ENCODE data around the gene TUBB6.

The TUBB6 gene

DNA sequence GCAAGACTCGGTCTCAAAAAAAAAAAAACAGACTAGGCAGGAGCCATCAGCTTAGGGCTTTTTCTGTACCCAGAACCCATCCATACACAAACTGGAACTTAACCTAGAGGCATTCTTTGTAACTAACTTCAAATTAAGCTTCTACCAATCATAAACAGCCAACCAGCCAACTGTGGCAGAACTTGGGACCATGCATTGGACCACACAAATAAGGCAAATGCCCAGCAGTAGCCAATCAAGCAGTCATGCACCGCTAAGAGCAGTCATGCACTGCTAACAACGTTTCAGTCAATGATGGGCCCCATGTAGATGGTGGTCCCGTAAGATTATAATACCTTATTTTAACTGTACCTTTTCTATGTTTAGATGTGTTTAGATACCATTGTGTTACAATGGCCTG lies 22.7 kb downstream of the TUBB6 start:
- Histone ChIP-seq H3K36me3 (ENCODE audit: control insufficient read depth, insufficient read depth, low read length) (peaks cover 54% of the 10 kb centered on the region), H3K4me1 (ENCODE audit: control insufficient read depth, insufficient read depth, low read length) (peaks cover 30% of the 10 kb centered on the region), H3K27me3 (ENCODE audit: control insufficient read depth, insufficient read depth, low read length) (no peaks in the 10 kb centered on the region), H3K9me3 (ENCODE audit: control insufficient read depth, insufficient read depth, low read depth, low read length) (no peaks in the 10 kb centered on the region), H3K27ac (ENCODE audit: low read depth, low read length) (no peak overlapping the region), H3K9ac (ENCODE audit: low read length) (no peak overlapping the region), H3K4me3 (ENCODE audit: low read depth, low read length) (no peak overlapping the region)

GRCh38 chr18:12333506-12334290 lies 25.7 kb downstream of the TUBB6 start:
- Histone ChIP-seq H3K36me3 (ENCODE audit: control insufficient read depth, insufficient read depth, low read length) (peaks cover 41% of the 10 kb centered on the region), H3K4me1 (ENCODE audit: control insufficient read depth, insufficient read depth, low read length) (peaks cover 51% of the 10 kb centered on the region), H3K9me3 (ENCODE audit: control insufficient read depth, insufficient read depth, low read depth, low read length) (no peaks in the 10 kb centered on the region), H3K27me3 (ENCODE audit: control insufficient read depth, insufficient read depth, low read length) (no peaks in the 10 kb centered on the region), H3K4me3 (ENCODE audit: low read depth, low read length) (no peak overlapping the region), H3K9ac (ENCODE audit: low read length) (no peak overlapping the region), H3K27ac (ENCODE audit: low read depth, low read length) (no peak overlapping the region)

DNA sequence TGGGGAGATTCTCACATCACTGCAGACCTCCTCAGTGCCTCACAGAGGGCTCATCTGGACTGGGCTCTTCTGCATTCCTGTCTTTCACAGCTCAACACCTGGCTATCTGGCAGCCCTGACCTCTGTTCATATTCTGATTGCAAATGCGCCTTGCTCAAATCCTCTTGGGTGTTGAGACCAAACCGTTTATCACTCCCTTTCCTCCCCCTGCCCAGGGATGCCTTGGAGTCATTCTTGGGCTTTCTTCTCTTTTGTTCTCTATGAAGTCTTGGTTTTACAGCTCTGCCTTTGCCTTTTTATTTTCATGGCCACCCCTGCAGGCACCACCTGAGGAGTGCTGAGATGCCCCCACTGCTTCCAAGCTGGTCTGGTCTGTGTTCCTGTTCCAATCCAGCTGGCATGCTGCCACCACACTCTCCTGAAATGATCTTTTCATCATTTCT lies 26.3 kb downstream of the TUBB6 start:
- Histone ChIP-seq H3K9ac (ENCODE audit: low read length) (no peak overlapping the region), H3K27ac (ENCODE audit: low read depth, low read length) (peak overlapping the region; percentile 52), H3K36me3 (ENCODE audit: control insufficient read depth, insufficient read depth, low read length) (peaks cover 34% of the 10 kb centered on the region)

GRCh38 chr18:12334863-12335262 lies 26.8 kb downstream of the TUBB6 start:
- no peaks in the 10 kb centered on the region for H3K9me3 ChIP-seq (ENCODE audit: control insufficient read depth, insufficient read depth, low read depth, low read length)
- peak overlapping the region; percentile 2 for H3K4me3 ChIP-seq (ENCODE audit: low read depth, low read length)
- H3K36me3 ChIP-seq (ENCODE audit: control insufficient read depth, insufficient read depth, low read length) = peaks cover 32% of the 10 kb centered on the region
- peaks cover 54% of the 10 kb centered on the region for H3K4me1 ChIP-seq (ENCODE audit: control insufficient read depth, insufficient read depth, low read length)
- no peaks in the 10 kb centered on the region for H3K27me3 ChIP-seq (ENCODE audit: control insufficient read depth, insufficient read depth, low read length)
- H3K9ac ChIP-seq (ENCODE audit: low read length) = peak overlapping the region; percentile 30
- peak overlapping the region; percentile 75 for H3K27ac ChIP-seq (ENCODE audit: low read depth, low read length)

More for the DNA sequence above, 26.3 kb downstream of the TUBB6 start:
- Histone ChIP-seq H3K4me1 (ENCODE audit: control insufficient read depth, insufficient read depth, low read length) (peaks cover 54% of the 10 kb centered on the region), H3K4me3 (ENCODE audit: low read depth, low read length) (no peak overlapping the region; the same call in 1 of the 2 replicates), H3K27me3 (ENCODE audit: control insufficient read depth, insufficient read depth, low read length) (no peaks in the 10 kb centered on the region), H3K9me3 (ENCODE audit: control insufficient read depth, insufficient read depth, low read depth, low read length) (no peaks in the 10 kb centered on the region)

DNA sequence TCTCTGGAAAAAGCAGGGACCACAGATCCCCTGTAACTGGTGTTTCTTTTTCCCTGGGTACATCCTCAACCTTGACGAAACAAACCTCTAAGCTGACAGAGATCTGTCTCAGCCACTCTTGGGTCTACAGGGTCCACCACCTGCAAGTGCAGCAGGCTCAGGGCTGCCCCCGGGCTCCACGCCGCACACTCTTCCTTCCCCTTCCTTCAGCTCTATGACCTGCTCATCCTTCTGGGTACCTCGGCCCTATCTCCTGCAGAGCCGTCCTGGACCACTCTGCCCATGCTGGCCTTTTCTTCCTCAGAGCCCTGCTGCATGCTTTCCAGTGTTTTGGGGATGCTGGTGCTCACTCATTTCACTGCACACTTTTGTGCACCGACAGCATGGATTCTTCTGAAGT lies 27.5 kb downstream of the TUBB6 start:
- Histone ChIP-seq H3K27me3 (ENCODE audit: control insufficient read depth, insufficient read depth, low read length) (no peaks in the 10 kb centered on the region), H3K36me3 (ENCODE audit: control insufficient read depth, insufficient read depth, low read length) (peaks cover 37% of the 10 kb centered on the region), H3K4me3 (ENCODE audit: low read depth, low read length) (no peak overlapping the region)

GRCh38 chr18:12336171-12336613 lies 28.2 kb downstream of the TUBB6 start:
- Histone ChIP-seq H3K36me3 (ENCODE audit: control insufficient read depth, insufficient read depth, low read length) (peaks cover 37% of the 10 kb centered on the region), H3K27me3 (ENCODE audit: control insufficient read depth, insufficient read depth, low read length) (no peaks in the 10 kb centered on the region), H3K9ac (ENCODE audit: low read length) (no peak overlapping the region), H3K4me3 (ENCODE audit: low read depth, low read length) (peak overlapping the region; percentile 21), H3K27ac (ENCODE audit: low read depth, low read length) (peak overlapping the region; percentile 75), H3K9me3 (ENCODE audit: control insufficient read depth, insufficient read depth, low read depth, low read length) (no peaks in the 10 kb centered on the region), H3K4me1 (ENCODE audit: control insufficient read depth, insufficient read depth, low read length) (peaks cover 54% of the 10 kb centered on the region)

More for the DNA sequence above, 27.5 kb downstream of the TUBB6 start:
- Histone ChIP-seq H3K9me3 (ENCODE audit: control insufficient read depth, insufficient read depth, low read depth, low read length) (no peaks in the 10 kb centered on the region), H3K4me1 (ENCODE audit: control insufficient read depth, insufficient read depth, low read length) (peaks cover 54% of the 10 kb centered on the region), H3K9ac (ENCODE audit: low read length) (peak overlapping the region; percentile 30), H3K27ac (ENCODE audit: low read depth, low read length) (peak overlapping the region; percentile 75)

- H3K27ac ChIP-seq (ENCODE audit: low read depth, low read length) = peak overlapping the region; percentile 75
- peak overlapping the region; percentile 30 for H3K4me3 ChIP-seq (ENCODE audit: low read depth, low read length)
- no peaks in the 10 kb centered on the region for H3K9me3 ChIP-seq (ENCODE audit: control insufficient read depth, insufficient read depth, low read depth, low read length)
- H3K4me1 ChIP-seq (ENCODE audit: control insufficient read depth, insufficient read depth, low read length) = peaks cover 54% of the 10 kb centered on the region
- peaks cover 44% of the 10 kb centered on the region for H3K36me3 ChIP-seq (ENCODE audit: control insufficient read depth, insufficient read depth, low read length)
- no peaks in the 10 kb centered on the region for H3K27me3 ChIP-seq (ENCODE audit: control insufficient read depth, insufficient read depth, low read length)
- no peak overlapping the region for H3K9ac ChIP-seq (ENCODE audit: low read length)
These were observed 28.8 kb downstream of the TUBB6 start for GRCh38 chr18:12336887-12337286.

GRCh38 chr18:12338382-12338781 lies 30.3 kb downstream of the TUBB6 start:
- Histone ChIP-seq H3K4me1 (ENCODE audit: control insufficient read depth, insufficient read depth, low read length) (peaks cover 54% of the 10 kb centered on the region), H3K4me3 (ENCODE audit: low read depth, low read length) (no peak overlapping the region), H3K27me3 (ENCODE audit: control insufficient read depth, insufficient read depth, low read length) (no peaks in the 10 kb centered on the region), H3K9ac (ENCODE audit: low read length) (no peak overlapping the region), H3K27ac (ENCODE audit: low read depth, low read length) (peak overlapping the region; percentile 75; the same call in 1 of the 2 replicates), H3K36me3 (ENCODE audit: control insufficient read depth, insufficient read depth, low read length) (peaks cover 57% of the 10 kb centered on the region), H3K9me3 (ENCODE audit: control insufficient read depth, insufficient read depth, low read depth, low read length) (no peaks in the 10 kb centered on the region)

GRCh38 chr18:12340945-12341660 lies 33.1 kb downstream of the TUBB6 start:
- Histone ChIP-seq H3K4me1 (ENCODE audit: control insufficient read depth, insufficient read depth, low read length) (peaks cover 27% of the 10 kb centered on the region), H3K36me3 (ENCODE audit: control insufficient read depth, insufficient read depth, low read length) (peaks cover 73% of the 10 kb centered on the region), H3K27ac (ENCODE audit: low read depth, low read length) (no peak overlapping the region), H3K9ac (ENCODE audit: low read length) (no peak overlapping the region), H3K4me3 (ENCODE audit: low read depth, low read length) (no peak overlapping the region), H3K27me3 (ENCODE audit: control insufficient read depth, insufficient read depth, low read length) (no peaks in the 10 kb centered on the region), H3K9me3 (ENCODE audit: control insufficient read depth, insufficient read depth, low read depth, low read length) (no peaks in the 10 kb centered on the region)

DNA sequence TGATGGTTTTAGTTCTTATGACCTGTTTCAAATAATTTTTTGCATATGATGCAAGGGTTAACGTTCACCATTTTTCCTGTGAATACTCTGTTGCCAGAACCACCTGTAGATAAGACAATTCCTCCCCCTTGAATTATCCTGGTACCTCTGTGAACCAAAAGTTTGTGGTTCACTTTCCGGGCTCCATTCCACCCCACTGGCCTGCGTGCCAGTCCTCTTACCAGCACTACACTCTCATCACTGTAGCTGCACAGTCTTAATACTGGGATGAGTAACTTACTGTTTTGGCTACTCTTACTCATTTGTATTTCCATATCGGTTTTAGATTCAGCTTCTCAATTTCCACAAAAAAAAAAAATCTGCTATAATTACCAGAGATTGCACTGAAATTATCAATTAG lies 34.6 kb downstream of the TUBB6 start:
- H3K27me3 ChIP-seq (ENCODE audit: control insufficient read depth, insufficient read depth, low read length) = no peaks in the 10 kb centered on the region
- H3K9me3 ChIP-seq (ENCODE audit: control insufficient read depth, insufficient read depth, low read depth, low read length) = no peaks in the 10 kb centered on the region
- no peak overlapping the region for H3K27ac ChIP-seq (ENCODE audit: low read depth, low read length)
- peaks cover 12% of the 10 kb centered on the region for H3K4me1 ChIP-seq (ENCODE audit: control insufficient read depth, insufficient read depth, low read length)
- no peak overlapping the region for H3K4me3 ChIP-seq (ENCODE audit: low read depth, low read length)
- no peak overlapping the region for H3K9ac ChIP-seq (ENCODE audit: low read length)
- H3K36me3 ChIP-seq (ENCODE audit: control insufficient read depth, insufficient read depth, low read length) = peaks cover 75% of the 10 kb centered on the region
